Right lobe of liver (tissue), 4 donors: ENCODE results near the gene DMTF1.

Experiments used
- CTCF ChIP-seq, 4 donors: fragments of 200-600 bp in 3 of 4; fragments of 450-650 bp in 1 of 4; IDR thresholded peaks; one replicate each; pipeline versions ENCODE4 v1.5.1 to v1.8.0; 2016 to 2022; ENCODE audit warnings: antibody characterized with exemption in 4 of 4, mild to moderate bottlenecking in 2 of 4
- POLR2A ChIP-seq: fragments of 450-650 bp; IDR thresholded peaks from one replicate; pipeline ENCODE4 v1.6.1; 2017; ENCODE audit warnings: antibody characterized with exemption, mild to moderate bottlenecking
- donor health status: DM: no; HTN: no; CAD: no.
- donor health status: DM: no; HTN: no; CAD: no.
- donor health status: DM: no; HTN: yes; CAD: no.

GRCh38 chr7:87151729-87152111 lies 533 bp upstream of the DMTF1 start:
- TF ChIP-seq CTCF (IDR thresholded peaks at IDR 0.05) = no peak
- TF ChIP-seq POLR2A = no peak
